GM23248 (cell line): ENCODE data around the gene DENND2A. TPM values are rescaled to one million over a fixed set of nuclear protein-coding genes. Genes with fewer than 3 reads are reported as not detected.
"Not testable (repeated sequence)": the region's sequence is repeated elsewhere in the genome, so short reads cannot be mapped to it uniquely, and the experiment has no call there.

Experiments
- DNase-seq: peaks from one replicate; pipeline ENCODE4 v3.0.0-alpha.2; 2015
- H2AFZ ChIP-seq: fragments of 200-600 bp; sonication (generic); 2 replicates; pipeline ENCODE4 v1.6.1; 2016; ENCODE audit warnings: antibody characterized with exemption
- H3F3A ChIP-seq: fragments of 200-600 bp; sonication (generic); 2 replicates; pipeline ENCODE4 v1.6.1; 2016; ENCODE audit warnings: mild to moderate bottlenecking, antibody characterized with exemption, mixed run types; ENCODE audit not compliant: insufficient read depth
- H3K27ac ChIP-seq: fragments of 200-600 bp; sonication (generic); 2 replicates; pipeline ENCODE4 v1.5.1; 2016; ENCODE audit warnings: mild to moderate bottlenecking
- H3K27me3 ChIP-seq: fragments of 200-600 bp; sonication (generic); replicated peaks from 2 replicates; pipeline ENCODE4 v1.6.1; 2016; ENCODE audit warnings: mild to moderate bottlenecking; ENCODE audit not compliant: insufficient read depth
- H3K36me3 ChIP-seq: fragments of 200-600 bp; sonication (generic); 2 replicates; pipeline ENCODE4 v1.6.1; 2016; ENCODE audit warnings: low read depth, mild to moderate bottlenecking
- H3K4me1 ChIP-seq: fragments of 200-600 bp; sonication (generic); 2 replicates; pipeline ENCODE4 v1.6.1; 2016; ENCODE audit warnings: mild to moderate bottlenecking; ENCODE audit not compliant: insufficient read depth
- H3K4me2 ChIP-seq: fragments of 200-600 bp; sonication (generic); one replicate; pipeline ENCODE4 v1.6.1; 2016; ENCODE audit warnings: mild to moderate bottlenecking; ENCODE audit not compliant: unreplicated experiment
- H3K4me3 ChIP-seq: fragments of 200-600 bp; sonication (generic); 2 replicates; pipeline ENCODE4 v1.5.1; 2016; ENCODE audit warnings: mild to moderate bottlenecking
- H3K79me2 ChIP-seq: fragments of 200-600 bp; sonication (generic); 2 replicates; pipeline ENCODE4 v1.6.1; 2016; ENCODE audit warnings: mild to moderate bottlenecking; ENCODE audit not compliant: insufficient read depth
- H3K9ac ChIP-seq: fragments of 200-600 bp; sonication (generic); 2 replicates; pipeline ENCODE4 v1.6.1; 2016; ENCODE audit warnings: mild to moderate bottlenecking
- H3K9me2 ChIP-seq: fragments of 200-600 bp; sonication (generic); 2 replicates; pipeline ENCODE4 v1.6.1; 2016; ENCODE audit warnings: mixed run types, mild to moderate bottlenecking, moderate library complexity; ENCODE audit not compliant: insufficient read depth
- H3K9me3 ChIP-seq: fragments of 200-600 bp; sonication (generic); one replicate; pipeline ENCODE4 v1.6.1; 2017; ENCODE audit warnings: low read depth
- H4K20me1 ChIP-seq: fragments of 200-600 bp; sonication (generic); 2 replicates; pipeline ENCODE4 v1.6.0; 2016; ENCODE audit not compliant: insufficient read depth
- EZH2 ChIP-seq: fragments of 200-600 bp; sonication (generic); IDR thresholded peaks from 2 replicates; pipeline ENCODE4 v1.6.1; 2018; ENCODE audit warnings: antibody characterized with exemption, mild to moderate bottlenecking; ENCODE audit not compliant: insufficient read depth, poor library complexity, severe bottlenecking
- EZH2phosphoT487 ChIP-seq: fragments of 200-600 bp; sonication (generic); IDR thresholded peaks from 2 replicates; pipeline ENCODE4 v1.6.1; 2018; ENCODE audit warnings: antibody characterized with exemption, moderate library complexity, mild to moderate bottlenecking, low read depth; ENCODE audit not compliant: insufficient read depth
- WGBS, 2 experiments: methylation state at CpG; one replicate each; pipeline ENCODE4 v1.1.6; 2015 to 2017; ENCODE audit warnings: low lambda C conversion rate in 2 of 2, low coverage in 1 of 2; ENCODE audit errors: missing lambda C conversion rate in 2 of 2; 5-methylcytosine and 5-hydroxymethylcytosine counted together
- in situ Hi-C: fragments of 300-500 bp; cut with MboI; formaldehyde crosslinking; loops from 2 replicates; pipeline ENCODE4 v1.15.0; 2020
- polyA plus RNA-seq: library from polyadenylated mRNA; unstranded; fragments of >200 nt; fragmentation: Nextera tagmentation; extraction: Ambion mirVana; gene quantifications from 2 replicates; pipeline ENCODE4 v1.2.1, GENCODE V29; 2016
- total RNA-seq: library from RNA; depleted of rRNA; stranded (reverse); fragments of >200 nt; shearing (Covaris generic); gene quantifications from 2 replicates; pipeline ENCODE4 v1.2.3, GENCODE V29; 2014

DENND2A gene
- total and polyA plus RNA-seq, 2 experiments from 2014 or later, result 0.78 to 2.2 TPM

GRCh38 chr7:140576589-140576988 is 64.0 kb downstream of the DENND2A start:
- Histone ChIP-seq H3K9ac (no peak overlapping the region), H3K9me3 (no peaks in the 10 kb centered on the region), H4K20me1 (no peaks in the 10 kb centered on the region), H3K4me2 (no peak overlapping the region), H3K27me3 (no peaks in the 10 kb centered on the region), H3K79me2 (no peaks in the 10 kb centered on the region), H3K4me1 (no peaks in the 10 kb centered on the region), H3K36me3 (no peaks in the 10 kb centered on the region), H3K27ac (no peak overlapping the region), H3F3A (no peaks in the 10 kb centered on the region; the same call in 1 of the 2 replicates), H3K9me2 (no peaks in the 10 kb centered on the region), H2AFZ (no peak overlapping the region), H3K4me3 (no peak overlapping the region)
- in situ Hi-C loops, result no loop called here
- 87 to 93% methylated on average over 1 of the region's 1 CpG for WGBS, 2 experiments
- TF ChIP-seq EZH2, result no peak
- TF ChIP-seq EZH2phosphoT487, result no peak
- DNase-seq, result no peak

GRCh38 chr7:140571538-140572122 is 69.0 kb downstream of the DENND2A start:
- Histone ChIP-seq H3K4me3 (no peak overlapping the region), H3K4me2 (no peak overlapping the region), H3K9ac (no peak overlapping the region), H2AFZ (no peak overlapping the region), H3K9me3 (no peaks in the 10 kb centered on the region), H4K20me1 (no peaks in the 10 kb centered on the region), H3K27me3 (no peaks in the 10 kb centered on the region), H3K4me1 (peaks cover 12% of the 10 kb centered on the region), H3K79me2 (no peaks in the 10 kb centered on the region), H3F3A (peaks cover 13% of the 10 kb centered on the region; the same call in 1 of the 2 replicates), H3K36me3 (no peaks in the 10 kb centered on the region), H3K27ac (no peak overlapping the region), H3K9me2 (no peaks in the 10 kb centered on the region)
- peak; percentile 75 for DNase-seq
- in situ Hi-C loops, result no loop called here
- TF ChIP-seq EZH2, result no peak
- TF ChIP-seq EZH2phosphoT487, result no peak
- 93 to 95% methylated on average over 5 of the region's 5 CpGs for WGBS, 2 experiments

DNA sequence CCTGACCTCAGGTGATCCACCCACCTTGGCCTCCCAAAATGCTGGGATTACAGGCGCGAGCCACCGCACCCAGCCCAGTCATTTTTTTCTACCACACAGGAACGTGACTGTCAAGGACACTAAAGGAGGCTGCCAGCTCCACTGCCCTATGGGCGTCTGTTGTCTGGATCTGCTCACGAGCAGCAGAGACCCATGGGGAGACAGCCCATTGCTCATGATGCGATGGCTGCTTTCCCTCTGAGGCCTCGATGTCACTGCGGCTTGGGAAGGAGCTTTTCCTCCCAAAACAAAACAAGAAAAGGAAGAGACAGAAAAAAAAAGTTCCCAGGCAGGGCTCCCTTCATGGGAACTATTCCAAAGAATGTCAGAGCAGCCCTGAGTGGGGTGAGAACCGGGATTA is 70.5 kb downstream of the DENND2A start:
- Histone ChIP-seq H3K4me1 (peaks cover 26% of the 10 kb centered on the region), H4K20me1 (no peaks in the 10 kb centered on the region), H3K4me3 (no peak overlapping the region), H3K36me3 (no peaks in the 10 kb centered on the region), H3K4me2 (no peak overlapping the region), H2AFZ (no peak overlapping the region), H3K9me3 (no peaks in the 10 kb centered on the region), H3K9ac (no peak overlapping the region), H3K79me2 (no peaks in the 10 kb centered on the region), H3F3A (peaks cover 27% of the 10 kb centered on the region), H3K9me2 (no peaks in the 10 kb centered on the region), H3K27me3 (no peaks in the 10 kb centered on the region), H3K27ac (no peak overlapping the region)
- no peak for TF ChIP-seq EZH2phosphoT487
- TF ChIP-seq EZH2, result no peak
- DNase-seq, result no peak
- in situ Hi-C loops, result no loop called here
- WGBS, 2 experiments, result 90% methylated on average over 10 of the region's 10 CpGs

DNA sequence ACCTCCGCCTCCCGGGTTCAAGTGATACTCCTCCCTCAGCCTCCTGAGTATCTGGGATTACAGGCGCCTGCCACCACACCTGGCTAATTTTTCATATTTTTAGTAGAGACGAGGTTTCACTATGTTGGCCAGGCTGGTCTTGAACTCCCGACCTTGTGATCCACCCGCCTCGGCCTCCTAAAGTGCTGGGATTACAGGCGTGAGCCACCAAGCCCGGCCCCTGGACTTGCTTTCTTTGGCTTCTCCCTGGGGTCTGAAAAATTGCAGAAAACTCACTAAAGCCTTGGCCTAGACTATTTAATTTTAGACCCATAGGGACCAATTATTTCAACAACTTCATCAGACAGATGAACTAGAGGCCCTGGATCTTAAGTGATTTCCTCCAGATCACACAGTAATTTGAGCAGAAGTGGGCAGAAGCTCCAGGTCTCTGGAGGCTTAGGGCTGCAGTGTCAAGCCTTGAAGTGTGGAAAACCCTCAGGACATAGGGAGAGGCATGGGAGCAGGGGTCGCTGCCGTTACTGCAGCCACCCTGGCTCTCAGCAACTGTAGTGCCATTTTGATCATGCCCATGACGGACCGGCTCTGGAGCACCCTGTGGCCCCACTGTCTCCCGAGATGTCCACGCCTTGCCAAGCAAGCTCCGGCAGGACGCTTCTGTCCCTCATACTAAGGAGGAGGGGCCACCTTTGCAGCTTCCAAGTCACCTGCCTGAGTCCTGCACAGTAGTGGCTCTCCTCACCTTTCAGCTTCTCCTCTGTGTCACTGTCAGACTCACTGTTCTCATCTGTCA is 72.4 kb downstream of the DENND2A start:
- no peak overlapping the region for H2AFZ ChIP-seq
- no peak for DNase-seq
- no peaks in the 10 kb centered on the region for H3K79me2 ChIP-seq
- peak overlapping the region; percentile 40 for H3K4me2 ChIP-seq
- H3K27me3 ChIP-seq, result no peaks in the 10 kb centered on the region
- H3K9me3 ChIP-seq, result no peaks in the 10 kb centered on the region
- peaks cover 42% of the 10 kb centered on the region for H3K4me1 ChIP-seq
- H3K27ac ChIP-seq, result no peak overlapping the region
- TF ChIP-seq EZH2phosphoT487, result no peak
- H3K9ac ChIP-seq, result no peak overlapping the region
- no peaks in the 10 kb centered on the region for H3K9me2 ChIP-seq
- peaks cover 44% of the 10 kb centered on the region for H3F3A ChIP-seq
- 82 to 83% methylated on average over 17 of the region's 17 CpGs for WGBS, 2 experiments
- no peaks in the 10 kb centered on the region for H3K36me3 ChIP-seq
- in situ Hi-C loops, result no loop called here
- H3K4me3 ChIP-seq, result no peak overlapping the region
- H4K20me1 ChIP-seq, result no peaks in the 10 kb centered on the region

- in situ Hi-C loops, H3K9me2 ChIP-seq, H3K4me3 ChIP-seq, H3K9me3 ChIP-seq, H4K20me1 ChIP-seq, H3K36me3 ChIP-seq, H3K27me3 ChIP-seq, H3K79me2 ChIP-seq: not testable (repeated sequence)
- Histone ChIP-seq H3K27ac (peak overlapping the region; percentile 78), H2AFZ (peak overlapping the region; percentile 46; the same call in 1 of the 2 replicates), H3K4me2 (peak overlapping the region; percentile 67), H3K9ac (peak overlapping the region; percentile 52), H3F3A (peaks cover 49% of the 10 kb centered on the region), H3K4me1 (peaks cover 49% of the 10 kb centered on the region)
- peak; percentile 84 for DNase-seq
- WGBS, 2 experiments, result 0 to 1% methylated on average over 6 of the region's 6 CpGs
Measured at GRCh38 chr7:140566186-140566585, 74.4 kb downstream of the DENND2A start.

GRCh38 chr7:140565761-140566160 is 74.9 kb downstream of the DENND2A start:
- H3F3A ChIP-seq, result peaks cover 49% of the 10 kb centered on the region
- H3K9me3 ChIP-seq, H3K79me2 ChIP-seq, H4K20me1 ChIP-seq, H3K36me3 ChIP-seq, H3K27me3 ChIP-seq, H3K9me2 ChIP-seq, in situ Hi-C loops, H3K4me3 ChIP-seq: not testable (repeated sequence)
- H2AFZ ChIP-seq, result peak overlapping the region; percentile 46; the same call in 1 of the 2 replicates
- peak; percentile 36 for DNase-seq
- H3K9ac ChIP-seq, result peak overlapping the region; percentile 52
- WGBS, 2 experiments, result 52 to 57% methylated on average over 5 of the region's 5 CpGs
- H3K27ac ChIP-seq, result peak overlapping the region; percentile 78
- H3K4me1 ChIP-seq, result peaks cover 49% of the 10 kb centered on the region
- H3K4me2 ChIP-seq, result peak overlapping the region; percentile 67
